GM18867 (cell line): ENCODE results near the gene CHST15.

Source experiments
- ATAC-seq: cut with Tn5 transposase; IDR thresholded peaks from one replicate; pipeline ENCODE4 v1.9.1; 2021; ENCODE audit warnings: mild to moderate bottlenecking, moderate library complexity; ENCODE audit not compliant: unreplicated experiment

The CHST15 gene, protein sequence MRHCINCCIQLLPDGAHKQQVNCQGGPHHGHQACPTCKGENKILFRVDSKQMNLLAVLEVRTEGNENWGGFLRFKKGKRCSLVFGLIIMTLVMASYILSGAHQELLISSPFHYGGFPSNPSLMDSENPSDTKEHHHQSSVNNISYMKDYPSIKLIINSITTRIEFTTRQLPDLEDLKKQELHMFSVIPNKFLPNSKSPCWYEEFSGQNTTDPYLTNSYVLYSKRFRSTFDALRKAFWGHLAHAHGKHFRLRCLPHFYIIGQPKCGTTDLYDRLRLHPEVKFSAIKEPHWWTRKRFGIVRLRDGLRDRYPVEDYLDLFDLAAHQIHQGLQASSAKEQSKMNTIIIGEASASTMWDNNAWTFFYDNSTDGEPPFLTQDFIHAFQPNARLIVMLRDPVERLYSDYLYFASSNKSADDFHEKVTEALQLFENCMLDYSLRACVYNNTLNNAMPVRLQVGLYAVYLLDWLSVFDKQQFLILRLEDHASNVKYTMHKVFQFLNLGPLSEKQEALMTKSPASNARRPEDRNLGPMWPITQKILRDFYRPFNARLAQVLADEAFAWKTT

DNA sequence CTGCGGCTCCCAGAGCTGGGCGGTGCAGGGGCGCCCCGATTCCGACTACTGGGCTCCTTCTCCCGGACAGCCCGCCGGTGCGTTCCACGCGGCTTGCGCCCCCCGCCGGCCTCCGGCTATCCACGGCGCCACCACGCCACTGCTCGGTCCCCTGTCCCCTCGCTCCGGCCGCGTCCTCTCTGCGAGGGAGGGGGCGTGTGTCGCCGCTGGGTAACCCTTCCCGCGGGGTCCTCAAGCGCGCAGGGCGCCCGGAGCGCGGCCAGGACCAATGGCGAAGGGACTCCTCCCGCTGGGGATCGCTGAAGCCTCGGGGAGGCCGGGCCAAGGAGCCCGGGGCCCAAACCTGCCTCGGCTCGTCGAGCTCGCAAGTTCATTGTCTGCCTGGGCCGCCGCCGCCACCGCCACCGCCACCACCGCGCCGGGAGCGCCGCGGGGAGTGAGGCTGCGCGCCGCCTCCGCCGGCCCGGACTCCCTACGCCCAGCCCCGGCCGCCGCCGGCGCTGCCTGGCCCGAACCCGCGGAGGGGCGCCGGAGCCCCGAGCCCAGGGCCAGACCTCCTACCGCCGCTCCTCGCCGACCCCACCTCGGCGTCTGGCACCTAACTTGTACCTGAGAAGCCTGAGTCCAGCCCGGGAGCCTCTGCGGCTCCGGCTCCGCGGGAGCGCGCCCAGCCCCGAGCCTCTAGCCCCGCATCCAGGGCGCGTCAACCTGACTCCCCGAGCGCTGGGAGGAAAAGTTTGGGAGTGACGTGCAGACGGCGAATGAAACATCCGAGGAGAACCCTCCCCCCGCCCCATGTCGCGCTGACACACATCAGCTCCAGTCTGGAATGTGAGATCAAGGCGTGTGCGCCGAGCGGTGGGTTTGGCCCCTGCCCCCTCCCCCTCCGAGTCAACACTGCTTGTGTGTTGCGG is at the start of gene CHST15:
Gene CHST15, minus strand, starts transcription at position 739 of the 914 bp plus-strand sequence. CDS start 47,386 bp downstream, outside the sequence.
- ATAC-seq, result no peak

DNA sequence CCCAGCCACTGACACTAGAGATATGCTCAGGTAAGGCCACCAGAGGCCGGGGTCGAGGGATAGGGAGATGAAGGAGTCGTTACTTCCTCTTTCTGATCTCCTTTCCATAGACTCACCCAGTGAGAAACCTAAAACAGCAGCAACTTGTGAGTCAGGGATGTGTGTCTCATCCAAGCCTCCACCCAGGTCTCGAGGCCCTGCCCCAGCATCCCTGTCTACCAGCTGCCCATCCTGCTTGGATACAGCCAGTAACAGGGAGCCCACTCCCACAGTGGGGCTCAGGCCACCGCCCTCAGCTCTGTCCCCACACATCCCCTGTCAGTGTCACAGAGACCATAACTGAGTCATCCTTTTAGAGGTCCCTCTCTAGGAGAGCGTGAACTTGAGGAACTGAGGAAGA is 49.6 kb upstream of the CHST15 start:
- ATAC-seq, result no peak

DNA sequence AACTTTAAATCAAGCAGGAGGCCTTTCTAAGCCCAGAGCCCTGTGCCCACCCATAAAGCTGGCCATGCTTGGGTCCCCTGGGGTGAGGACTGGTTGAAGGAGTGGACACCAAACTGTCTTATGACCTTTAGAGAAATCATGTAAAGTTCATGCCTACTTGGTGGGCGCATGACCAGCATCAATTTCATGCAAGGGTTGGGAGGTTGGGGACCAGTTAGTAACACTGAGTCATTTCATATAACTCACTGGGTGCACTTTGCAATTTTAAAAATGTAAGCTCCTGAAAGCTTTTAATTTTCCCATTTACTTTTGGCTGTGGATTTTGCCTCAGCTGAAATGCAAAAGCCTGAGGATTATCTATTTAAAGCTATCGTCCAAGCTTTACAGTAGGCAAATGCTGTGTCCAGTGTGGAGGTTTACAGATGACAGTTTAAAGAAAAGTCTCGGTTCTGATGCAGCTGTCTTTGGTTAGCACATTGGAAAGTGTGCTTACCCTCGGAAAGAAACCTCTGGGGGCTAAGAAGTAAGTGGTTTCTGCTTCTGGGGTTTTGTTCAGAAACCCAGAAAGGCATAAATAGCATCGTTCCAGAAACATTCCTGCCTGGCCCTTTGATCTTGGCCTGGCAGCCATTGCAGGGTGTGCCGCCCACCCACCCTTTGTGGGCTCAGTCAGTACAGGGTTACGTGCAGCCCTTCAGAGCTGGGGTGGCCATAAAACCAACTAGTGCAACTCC is 48.8 kb upstream of the CHST15 start:
- ATAC-seq, result no peak

DNA sequence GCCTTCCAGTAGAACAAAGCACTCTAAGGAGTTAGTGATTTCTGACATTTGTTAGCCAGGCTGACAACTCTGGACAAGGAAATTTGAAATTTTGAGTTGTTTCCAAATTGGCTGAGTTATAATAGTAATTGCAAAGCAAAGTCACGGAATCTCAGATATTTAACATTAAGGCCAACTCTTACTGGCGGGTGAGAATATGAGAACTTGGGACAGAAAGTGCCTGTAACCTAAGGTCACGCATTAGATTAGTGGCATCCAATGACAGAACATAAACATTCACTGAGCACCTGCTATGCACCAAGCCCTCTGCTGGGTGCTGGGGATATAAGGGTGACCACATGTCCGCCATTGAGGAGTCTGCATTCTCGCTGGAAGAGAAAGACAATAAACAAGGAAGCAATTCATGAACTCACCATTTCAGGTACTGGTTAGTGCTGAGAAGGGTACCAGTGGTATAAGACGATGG is 45.5 kb upstream of the CHST15 start:
- no peak for ATAC-seq

DNA sequence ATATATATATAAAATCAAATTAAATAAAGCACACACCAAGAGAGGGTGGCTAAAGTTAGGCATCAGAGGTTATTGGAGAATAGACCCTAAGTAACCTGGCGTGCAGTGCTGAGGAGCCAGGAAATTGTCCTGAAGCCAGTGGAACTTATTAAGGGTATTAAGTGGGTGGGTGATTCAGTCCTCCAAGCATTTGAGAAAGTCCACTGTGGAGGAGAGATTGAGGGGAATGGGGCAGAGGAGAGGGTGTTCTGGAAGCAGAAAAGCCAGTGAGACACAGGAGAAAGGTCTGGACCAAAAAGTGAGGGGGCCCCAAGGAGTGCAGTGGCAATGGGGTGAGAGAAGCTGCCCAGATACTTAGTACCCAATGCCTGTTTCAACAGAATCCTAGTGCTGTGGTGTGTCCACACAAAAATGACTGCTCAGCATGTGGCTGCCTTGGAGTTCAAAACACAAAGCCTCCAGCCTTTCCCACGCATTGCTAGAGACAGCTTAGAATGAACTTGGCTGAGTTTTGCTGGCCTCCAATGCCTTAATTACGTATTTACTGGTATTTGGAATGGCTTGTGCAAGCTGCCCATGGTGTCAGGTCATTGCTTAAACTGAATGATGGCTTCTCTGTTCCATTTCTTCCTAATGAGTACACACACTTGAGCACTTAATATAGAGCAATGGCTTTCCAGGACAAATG is 44.9 kb upstream of the CHST15 start:
- ATAC-seq, result no peak

DNA sequence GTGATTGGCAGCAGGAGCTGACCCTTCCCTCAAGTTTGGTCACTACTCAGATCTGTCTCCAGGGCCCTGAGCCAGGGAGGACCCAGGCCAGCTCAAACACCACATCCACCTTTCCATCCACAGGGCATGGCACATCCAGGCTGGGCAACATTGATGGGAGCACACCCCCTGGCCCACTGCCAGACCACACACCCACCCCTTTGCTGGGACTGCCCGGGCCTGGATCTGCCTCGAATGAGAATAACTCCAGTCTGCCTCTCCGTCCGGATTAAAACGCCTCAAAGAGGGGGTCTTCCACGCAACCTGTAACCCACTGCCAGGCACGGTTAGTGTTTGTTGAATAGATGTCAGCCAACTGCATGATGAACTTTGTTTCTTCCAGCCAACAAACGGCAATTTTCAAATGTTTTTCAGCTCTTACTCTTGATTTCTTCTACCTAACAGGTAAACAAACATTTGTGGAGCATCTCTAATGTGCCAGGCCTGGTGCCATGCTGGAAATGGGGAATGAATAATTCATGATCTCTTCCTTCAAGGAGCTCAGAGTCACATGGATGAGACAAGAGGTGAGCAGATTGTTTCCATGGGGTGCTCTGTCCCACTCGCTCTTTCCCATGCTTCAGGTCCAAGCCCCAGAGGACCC is 41.0 kb upstream of the CHST15 start:
- ATAC-seq, result no peak

DNA sequence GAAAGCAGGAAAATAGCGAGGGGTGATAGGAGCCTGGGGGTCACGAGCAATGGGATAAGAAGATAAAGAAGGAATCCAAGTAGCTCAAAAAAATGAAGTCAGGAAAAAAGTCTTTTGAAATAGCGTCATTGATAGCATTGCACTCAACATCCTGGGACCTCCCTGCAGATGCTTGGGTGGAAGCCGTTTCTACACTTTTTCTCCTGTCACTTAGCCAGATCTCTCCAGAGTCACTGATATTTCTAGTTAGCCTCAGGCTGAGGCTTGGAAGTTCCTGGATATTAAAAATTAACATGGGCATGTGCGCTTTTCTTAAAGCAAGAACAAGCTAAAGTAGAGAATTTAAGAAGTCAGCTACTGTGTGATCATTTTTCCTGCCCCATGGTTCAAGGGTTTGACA is 39.5 kb upstream of the CHST15 start:
- no peak for ATAC-seq

DNA sequence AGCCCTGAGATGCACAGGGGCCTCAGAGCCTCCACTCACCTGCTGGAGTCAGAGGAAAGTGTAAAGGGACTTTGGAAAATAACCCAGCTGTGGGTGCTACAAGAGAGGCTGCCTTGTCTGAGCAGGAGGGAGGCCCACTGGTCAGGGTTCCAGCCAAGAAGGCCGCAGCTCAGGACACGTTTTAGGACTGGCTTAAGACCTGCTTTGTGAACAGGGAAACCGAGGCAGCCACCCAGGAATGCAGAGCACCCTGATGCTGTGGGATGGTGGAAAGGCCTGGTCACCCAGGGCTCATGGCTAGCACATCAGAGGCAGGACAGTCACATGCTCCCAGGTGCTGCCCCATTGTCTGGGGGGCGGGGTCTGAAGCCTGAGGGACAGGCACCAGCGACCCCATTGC is 38.9 kb upstream of the CHST15 start:
- ATAC-seq, result no peak

DNA sequence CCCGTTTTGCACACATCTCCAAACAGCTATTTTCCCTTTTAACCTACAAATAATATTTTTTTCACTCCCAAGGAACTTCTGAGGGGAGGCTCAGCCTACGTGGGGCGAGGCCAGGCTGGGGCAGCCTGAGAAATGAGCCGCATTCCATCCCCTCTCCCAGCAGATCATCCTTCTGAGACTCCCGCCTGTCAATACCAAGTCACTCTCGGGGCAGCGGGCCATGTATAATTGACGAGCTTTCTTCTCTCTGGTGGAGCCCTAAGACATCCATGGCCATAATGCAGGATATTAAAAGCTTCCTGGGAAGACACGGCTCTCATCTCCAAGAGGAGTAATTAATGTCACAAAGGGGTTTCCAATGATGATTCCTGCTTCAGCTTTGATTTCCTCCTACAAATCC is 37.8 kb upstream of the CHST15 start:
- no peak for ATAC-seq

DNA sequence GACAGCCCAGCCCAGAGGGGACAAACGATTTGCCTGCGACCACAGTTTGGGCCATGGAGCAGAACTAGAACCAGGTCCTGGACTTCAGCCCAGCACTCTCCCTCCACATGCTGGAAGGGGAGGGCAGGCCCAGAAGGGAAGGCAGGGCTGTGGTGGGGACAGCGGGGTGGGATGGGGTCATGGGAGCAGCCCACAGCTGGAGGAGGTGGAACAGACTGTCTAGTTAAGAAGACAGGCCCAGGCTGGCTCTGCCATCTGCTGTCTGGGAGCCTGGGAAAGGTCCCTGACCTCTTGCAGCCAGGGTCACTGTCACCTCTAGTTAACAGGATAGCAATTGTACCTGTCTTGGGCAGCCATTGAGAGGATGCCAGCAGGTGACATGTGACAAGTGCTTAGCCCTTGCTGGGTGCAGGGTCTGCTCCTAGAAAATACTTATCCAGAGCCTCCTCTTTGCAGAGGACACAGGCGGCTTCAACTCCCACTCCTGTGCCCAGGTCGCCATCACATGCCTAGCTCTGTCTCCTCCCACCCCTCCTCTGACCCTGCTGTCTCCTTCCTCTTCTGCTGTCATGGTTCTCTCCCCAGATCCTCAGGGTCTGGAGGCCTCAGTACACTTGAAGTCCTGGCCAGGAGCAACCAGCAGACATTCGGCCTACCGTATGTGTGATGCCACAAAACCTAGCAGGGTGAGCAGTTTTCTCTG is 37.0 kb upstream of the CHST15 start:
- no peak for ATAC-seq

DNA sequence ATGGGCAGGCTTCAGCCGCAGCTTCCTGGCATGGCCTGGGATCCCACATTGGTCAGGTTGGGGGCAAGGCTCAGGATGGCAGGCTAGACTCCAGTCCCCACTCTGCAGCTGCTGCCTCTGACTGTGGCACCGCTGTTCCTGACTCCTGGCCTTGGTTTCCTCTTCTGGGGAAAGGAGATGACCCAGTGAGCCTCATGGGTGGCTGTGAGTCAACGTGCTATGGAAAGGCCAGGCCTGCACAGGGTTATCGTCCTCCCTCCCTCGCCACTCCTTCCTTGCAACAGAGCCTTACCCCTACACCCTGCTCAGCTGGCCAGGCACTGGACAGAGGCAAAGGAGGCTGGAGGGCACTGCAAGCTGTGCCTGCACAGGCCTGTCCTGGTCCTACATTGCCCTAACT is 36.1 kb upstream of the CHST15 start:
- no peak for ATAC-seq

DNA sequence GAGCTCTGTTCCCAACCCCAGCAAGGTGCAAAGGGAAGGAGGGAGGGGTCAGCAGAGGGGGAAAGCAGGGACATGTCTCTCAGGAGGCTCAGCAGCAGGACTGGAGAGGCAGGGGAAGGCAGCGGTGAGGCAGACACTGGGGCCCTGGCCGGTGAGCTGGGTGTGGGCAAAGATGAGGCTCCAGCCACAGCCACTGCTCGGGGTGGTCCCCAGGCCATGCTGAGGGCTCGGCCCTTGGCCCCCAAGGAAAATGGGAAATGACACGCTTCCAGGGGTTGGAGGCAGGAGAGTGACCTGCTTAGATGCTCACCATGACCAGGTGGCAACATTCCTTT is 35.4 kb upstream of the CHST15 start:
- no peak for ATAC-seq

DNA sequence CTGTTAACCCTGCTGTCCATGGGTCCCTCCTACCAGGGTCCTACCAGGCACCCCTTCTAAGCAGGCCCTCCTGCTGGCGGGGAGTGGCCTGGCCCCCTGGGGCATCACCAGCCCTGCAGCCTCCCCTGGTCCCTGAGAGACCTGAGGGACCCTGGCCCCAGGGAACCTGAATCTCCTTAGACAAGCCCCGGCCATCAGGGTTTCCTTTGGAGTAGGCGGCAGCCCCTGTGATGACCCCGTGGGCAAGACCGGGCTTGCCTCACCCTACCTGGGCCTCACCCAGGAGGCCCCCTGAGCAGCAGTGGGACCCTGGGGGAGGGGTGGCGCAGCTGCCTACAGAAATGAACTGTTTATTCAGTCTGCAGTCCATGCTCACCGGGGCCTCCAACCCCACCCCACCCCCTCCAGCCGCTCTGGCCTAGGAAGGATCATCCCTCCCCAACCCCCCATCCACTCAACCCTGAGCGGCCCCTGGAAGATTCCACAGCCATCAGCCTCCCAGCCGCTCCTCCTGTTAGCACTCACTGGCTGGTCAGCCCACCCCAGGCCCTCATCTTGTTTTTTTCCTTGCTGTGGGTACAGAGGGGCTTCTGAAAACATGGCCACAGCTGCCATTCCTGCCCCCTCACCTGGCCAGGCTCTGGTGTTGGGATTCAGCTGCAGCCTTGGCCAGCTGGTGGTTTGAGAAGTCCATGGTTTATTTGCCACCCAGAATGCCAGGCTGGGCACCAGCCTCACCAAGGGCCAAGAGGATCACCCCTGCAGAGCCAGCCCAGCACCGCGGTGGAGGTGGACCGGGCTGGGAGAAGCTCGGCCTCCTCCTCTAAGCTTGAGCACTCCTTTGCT is 34.8 kb upstream of the CHST15 start:
- no peak for ATAC-seq

DNA sequence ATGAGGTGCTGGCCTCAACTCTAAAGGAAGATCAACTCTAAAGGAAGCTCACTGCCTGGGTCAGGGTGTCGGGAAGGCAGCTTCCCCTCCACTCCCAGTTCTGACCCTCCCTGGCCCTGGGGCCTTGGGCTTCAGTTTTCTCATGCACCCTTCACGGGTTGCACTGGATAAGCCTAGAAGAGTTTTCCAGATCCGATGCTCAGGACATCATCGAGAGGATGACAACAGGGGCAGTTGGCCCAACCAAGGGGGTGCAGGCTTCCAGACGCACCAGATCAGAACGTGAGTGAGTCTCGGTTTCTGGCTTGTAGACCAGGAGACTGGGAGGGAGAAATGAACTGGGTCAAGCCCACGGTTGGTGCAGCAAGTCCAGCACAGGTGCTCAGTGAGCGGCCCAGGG is 34.2 kb upstream of the CHST15 start:
- no peak for ATAC-seq

DNA sequence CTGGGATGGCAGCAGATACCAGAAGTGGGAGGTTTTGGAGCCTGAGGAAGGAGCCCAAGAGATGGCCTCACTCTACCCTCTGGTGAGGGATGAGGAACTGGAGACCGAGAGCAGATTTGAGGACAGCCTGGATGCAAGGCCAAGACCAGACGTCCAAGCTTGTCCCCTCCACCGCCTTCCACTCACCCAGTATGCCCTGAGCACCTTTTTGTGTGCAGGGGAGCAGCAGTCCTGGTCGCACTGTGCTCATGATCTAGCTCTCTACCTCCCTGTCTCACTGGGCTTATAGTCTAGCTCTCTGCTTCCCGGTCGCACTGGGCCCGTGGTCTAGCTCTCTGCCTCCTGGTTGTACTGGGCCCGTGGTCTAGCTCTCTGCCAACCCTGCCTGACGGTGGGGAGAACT is 33.6 kb upstream of the CHST15 start:
- ATAC-seq, result no peak

DNA sequence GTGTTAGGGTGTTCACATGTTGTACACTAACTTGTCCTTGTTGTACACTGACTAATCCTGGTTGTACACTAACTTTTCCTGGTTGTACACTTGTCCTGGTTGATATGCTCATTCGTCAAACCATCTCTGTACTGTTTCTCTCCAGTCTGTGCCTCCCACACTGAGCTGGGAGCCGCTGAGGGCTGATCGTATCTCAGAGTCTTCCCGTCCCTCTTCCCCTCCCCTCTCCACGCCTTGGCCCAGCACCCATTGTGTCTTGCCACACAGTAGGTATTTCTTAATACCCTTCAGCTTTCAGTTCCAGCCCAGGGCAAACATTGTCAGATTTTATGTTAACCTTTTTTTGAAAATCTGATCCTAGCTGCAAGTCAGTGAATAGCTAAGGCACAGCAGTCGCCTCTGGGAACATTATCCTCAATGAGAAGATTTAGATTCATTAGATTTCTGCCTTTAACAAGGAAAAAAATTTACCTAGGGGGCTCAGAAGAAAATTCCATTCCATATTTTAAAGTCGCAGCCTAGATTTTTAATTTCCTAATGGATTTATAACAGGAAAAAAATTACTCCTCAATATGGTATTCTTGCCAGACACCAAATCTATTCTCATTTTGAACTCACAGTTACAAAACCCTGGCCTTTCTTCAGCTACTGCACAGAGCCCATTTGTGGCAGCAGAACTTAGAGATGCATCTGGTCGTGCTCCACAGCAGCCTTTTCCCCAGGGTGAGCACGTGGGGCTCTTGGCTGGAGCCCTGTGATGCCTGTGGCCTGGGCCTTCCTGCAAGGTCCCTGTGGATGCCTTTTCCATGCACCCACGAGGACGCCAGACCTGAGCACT is 33.0 kb upstream of the CHST15 start:
- no peak for ATAC-seq

DNA sequence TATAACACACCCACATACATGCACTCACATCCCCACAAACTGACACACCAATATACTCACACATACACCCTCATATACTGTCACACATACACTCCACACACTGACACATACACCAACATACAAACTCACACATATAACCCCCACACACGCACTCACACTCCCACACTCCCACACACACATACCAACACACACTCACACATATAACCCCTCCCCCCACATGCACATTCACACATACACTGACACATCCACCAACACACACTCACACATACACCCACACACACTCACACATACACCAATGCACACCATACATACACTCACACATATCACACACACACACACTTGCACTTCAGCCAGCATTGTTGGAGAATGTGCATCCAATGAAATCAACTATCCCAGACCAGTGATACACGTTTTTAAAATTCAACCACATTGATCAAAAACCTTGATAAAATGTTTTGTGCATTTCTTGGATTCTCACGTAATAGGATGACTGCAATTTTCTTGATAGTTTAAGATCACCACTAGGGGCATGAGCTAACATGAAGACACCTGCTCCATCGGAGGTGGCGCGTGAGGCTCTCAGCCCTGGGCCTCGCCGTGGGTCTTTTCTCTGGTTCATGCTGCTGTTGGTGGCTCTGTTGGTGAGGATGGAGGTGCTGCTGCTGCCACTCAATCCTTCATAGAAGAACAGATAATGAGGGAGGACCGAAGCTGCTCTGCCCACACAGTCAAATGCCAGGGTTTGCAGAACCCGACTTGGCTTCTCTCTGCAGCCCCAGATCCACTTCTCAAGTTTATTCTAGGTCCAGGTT is 32.1 kb upstream of the CHST15 start:
- ATAC-seq, result no peak
